HG02798 (cell line): Measurements from ENCODE around the gene RBMS1.

ENCODE experiments used
- ATAC-seq: cut with Tn5 transposase; IDR thresholded peaks from one replicate; pipeline ENCODE4 v1.9.1; 2021; ENCODE audit warnings: mild to moderate bottlenecking; ENCODE audit not compliant: unreplicated experiment, poor library complexity

Gene RBMS1

GRCh38 chr2:160319700-160320099 lies 173.9 kb downstream of the RBMS1 start:
- no peak for ATAC-seq

GRCh38 chr2:160318218-160318617 lies 175.4 kb downstream of the RBMS1 start:
- no peak for ATAC-seq

GRCh38 chr2:160317181-160318099 lies 176.2 kb downstream of the RBMS1 start:
- no peak for ATAC-seq

- ATAC-seq, result no peak
Measured at GRCh38 chr2:160315337-160315736, 178.3 kb downstream of the RBMS1 start.

GRCh38 chr2:160310118-160310828 lies 183.3 kb downstream of the RBMS1 start:
- ATAC-seq, result no peak

- ATAC-seq, result no peak
Measured at GRCh38 chr2:160309585-160309984, 184.0 kb downstream of the RBMS1 start.

- ATAC-seq, result no peak
Measured at GRCh38 chr2:160308915-160309314, 184.7 kb downstream of the RBMS1 start.

GRCh38 chr2:160308476-160308875 lies 185.1 kb downstream of the RBMS1 start:
- no peak for ATAC-seq

- no peak for ATAC-seq
Measured at GRCh38 chr2:160306985-160307384, 186.6 kb downstream of the RBMS1 start.

GRCh38 chr2:160305081-160305750 lies 188.4 kb downstream of the RBMS1 start:
- ATAC-seq, result no peak

- no peak for ATAC-seq
Measured at GRCh38 chr2:160303527-160303926, 190.1 kb downstream of the RBMS1 start.

- no peak for ATAC-seq
Measured at GRCh38 chr2:160303076-160303475, 190.5 kb downstream of the RBMS1 start.

- no peak for ATAC-seq
Measured at GRCh38 chr2:160301420-160301819, 192.2 kb downstream of the RBMS1 start.

GRCh38 chr2:160300203-160300602 lies 193.4 kb downstream of the RBMS1 start:
- ATAC-seq, result no peak

- no peak for ATAC-seq
Measured at GRCh38 chr2:160299540-160299939, 194.1 kb downstream of the RBMS1 start.

GRCh38 chr2:160298960-160299359 lies 194.6 kb downstream of the RBMS1 start:
- ATAC-seq, result no peak

GRCh38 chr2:160295519-160296207 lies 197.9 kb downstream of the RBMS1 start:
- ATAC-seq, result no peak

- ATAC-seq, result no peak
Measured at GRCh38 chr2:160294889-160295288, 198.7 kb downstream of the RBMS1 start.

- no peak for ATAC-seq
Measured at GRCh38 chr2:160294339-160294803, 199.2 kb downstream of the RBMS1 start.

- ATAC-seq, result no peak
Measured at GRCh38 chr2:160293391-160294091, 200.1 kb downstream of the RBMS1 start.
